ENCODE data around the gene TUBA3D. TPM values are rescaled to one million over a fixed set of nuclear protein-coding genes. Genes with fewer than 3 reads are reported as not detected.
A peak's percentile ranks its signal among the peaks of the same experiment; 100 is the strongest.
"Not testable (repeated sequence)": the region's sequence is repeated elsewhere in the genome, so short reads cannot be mapped to it uniquely, and the experiment has no call there.

Gene TUBA3D
- total RNA-seq, 1 donor from 2014 or later, result not detected

DNA sequence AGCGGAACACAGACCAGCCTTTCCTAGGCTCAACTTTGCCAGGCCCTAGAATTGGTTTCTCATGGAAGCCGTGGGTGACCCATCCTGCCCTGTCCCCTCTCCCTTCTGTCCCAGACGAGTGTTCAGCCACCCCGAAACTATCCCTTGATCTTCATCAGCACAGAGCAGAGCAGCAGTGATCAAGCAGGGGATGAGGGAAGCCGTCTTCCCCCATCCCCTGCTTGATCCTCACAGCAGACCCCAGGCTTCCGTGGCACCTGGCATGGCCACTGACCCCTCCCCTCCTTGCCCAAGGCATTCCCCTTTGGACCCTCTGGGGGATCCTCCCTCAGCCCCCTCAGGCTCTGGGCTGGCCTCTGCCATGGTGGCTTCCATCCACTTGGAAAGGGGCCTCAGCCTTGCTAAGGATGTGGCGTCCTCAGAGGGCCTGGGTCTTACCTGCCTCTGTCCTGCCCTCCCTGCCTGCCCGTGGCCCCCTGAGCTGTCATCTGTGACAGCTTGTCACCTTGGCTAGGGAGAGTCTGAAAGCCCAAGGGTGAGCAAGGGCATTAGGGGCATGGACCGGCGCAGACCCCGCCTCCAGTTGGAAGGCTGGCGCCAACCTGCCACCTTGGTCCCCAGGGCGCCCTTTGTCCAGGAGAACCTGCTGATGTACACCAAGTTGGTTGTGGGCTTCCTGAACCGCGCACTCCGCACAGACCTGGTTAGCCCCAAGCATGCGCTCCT is 41.4 kb downstream of the TUBA3D start:
- Histone ChIP-seq H3K27ac (no peak overlapping the region), H3K36me3 (peaks cover 7% of the 10 kb centered on the region), H3K4me1 (no peaks in the 10 kb centered on the region), H3K4me3 (no peak overlapping the region), H3K27me3 (no peaks in the 10 kb centered on the region), H3K9me3 (no peaks in the 10 kb centered on the region)
- DNase-seq (peak; percentile 54), ATAC-seq (no peak)
- intact Hi-C loops (cut with DNase I), result no loop called here
- TF ChIP-seq, protein P1, sequence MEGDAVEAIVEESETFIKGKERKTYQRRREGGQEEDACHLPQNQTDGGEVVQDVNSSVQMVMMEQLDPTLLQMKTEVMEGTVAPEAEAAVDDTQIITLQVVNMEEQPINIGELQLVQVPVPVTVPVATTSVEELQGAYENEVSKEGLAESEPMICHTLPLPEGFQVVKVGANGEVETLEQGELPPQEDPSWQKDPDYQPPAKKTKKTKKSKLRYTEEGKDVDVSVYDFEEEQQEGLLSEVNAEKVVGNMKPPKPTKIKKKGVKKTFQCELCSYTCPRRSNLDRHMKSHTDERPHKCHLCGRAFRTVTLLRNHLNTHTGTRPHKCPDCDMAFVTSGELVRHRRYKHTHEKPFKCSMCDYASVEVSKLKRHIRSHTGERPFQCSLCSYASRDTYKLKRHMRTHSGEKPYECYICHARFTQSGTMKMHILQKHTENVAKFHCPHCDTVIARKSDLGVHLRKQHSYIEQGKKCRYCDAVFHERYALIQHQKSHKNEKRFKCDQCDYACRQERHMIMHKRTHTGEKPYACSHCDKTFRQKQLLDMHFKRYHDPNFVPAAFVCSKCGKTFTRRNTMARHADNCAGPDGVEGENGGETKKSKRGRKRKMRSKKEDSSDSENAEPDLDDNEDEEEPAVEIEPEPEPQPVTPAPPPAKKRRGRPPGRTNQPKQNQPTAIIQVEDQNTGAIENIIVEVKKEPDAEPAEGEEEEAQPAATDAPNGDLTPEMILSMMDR (IDR thresholded peaks at IDR 0.05), result no peak

DNA sequence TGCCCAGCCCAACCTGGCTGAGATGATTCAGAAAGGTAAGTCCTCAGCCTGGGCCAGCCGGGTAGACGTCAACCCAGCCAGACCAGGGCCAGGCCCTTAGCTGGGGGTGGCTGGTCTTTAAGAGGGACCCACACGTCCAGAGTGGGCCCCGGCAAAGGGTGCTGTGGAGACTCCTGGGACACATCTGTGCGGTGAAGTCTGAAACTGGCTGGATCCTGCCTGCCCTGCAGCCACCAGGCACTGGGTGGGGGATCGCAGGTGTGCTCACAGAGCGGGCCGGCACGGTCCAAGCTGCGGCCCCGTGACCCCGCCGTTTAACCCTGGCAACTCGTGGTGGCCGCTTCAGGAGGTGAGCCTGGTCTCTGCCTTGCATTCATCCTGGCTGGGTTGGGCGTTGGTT is 41.9 kb downstream of the TUBA3D start:
- intact Hi-C loops (cut with DNase I); H3K4me1 ChIP-seq; H3K27ac ChIP-seq: not testable (repeated sequence)

DNA sequence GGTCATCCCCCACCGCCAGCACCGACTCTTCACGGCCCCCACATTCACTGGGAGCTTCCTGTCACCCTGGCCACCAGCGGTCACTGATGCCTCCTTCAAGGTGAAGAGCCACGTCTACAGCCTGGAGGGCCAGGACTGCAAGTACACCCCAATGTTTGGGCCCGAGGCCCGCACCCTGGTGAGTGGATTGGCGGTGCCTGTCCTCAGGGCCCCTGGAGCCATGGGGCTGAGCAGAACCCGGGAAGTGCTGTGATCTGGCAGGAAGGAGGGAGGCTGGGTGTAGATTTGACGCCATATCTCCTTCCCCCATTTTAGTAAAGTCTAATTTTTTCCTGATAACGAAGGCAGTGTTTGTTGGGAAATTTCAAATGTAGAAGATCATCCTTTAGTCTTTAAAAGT is 42.6 kb downstream of the TUBA3D start:
- H3K9me3 ChIP-seq; H3K4me3 ChIP-seq; ATAC-seq; intact Hi-C loops (cut with DNase I); H3K36me3 ChIP-seq; H3K27ac ChIP-seq; H3K4me1 ChIP-seq; H3K27me3 ChIP-seq: not testable (repeated sequence)
- peak; percentile 52 for DNase-seq

More for the DNA sequence above, 41.9 kb downstream of the TUBA3D start:
- DNase-seq, result peak; percentile 50
- H3K9me3 ChIP-seq, ATAC-seq, H3K36me3 ChIP-seq, H3K4me3 ChIP-seq, H3K27me3 ChIP-seq: not testable (repeated sequence)

DNA sequence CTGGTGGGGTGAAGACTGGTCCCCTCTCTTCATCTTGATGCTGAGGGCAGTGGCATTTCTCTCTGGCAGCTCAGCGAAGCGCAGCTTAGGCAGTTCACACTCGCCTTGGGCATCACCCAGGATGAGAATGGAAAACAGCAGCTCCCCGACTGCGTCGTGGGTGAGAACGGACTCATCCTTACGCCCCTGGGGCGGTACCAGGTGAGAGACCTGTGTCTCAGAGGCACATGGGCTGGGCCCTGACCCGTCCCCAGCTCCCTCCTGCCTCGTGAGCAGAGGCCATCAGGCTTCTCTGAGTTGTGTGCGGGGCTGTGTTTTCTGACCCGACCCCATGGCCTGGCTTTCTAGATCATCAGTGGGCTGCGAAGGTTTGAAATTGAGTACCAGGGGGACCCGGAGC is 43.5 kb downstream of the TUBA3D start:
- Histone ChIP-seq H3K27ac (no peak overlapping the region), H3K27me3 (no peaks in the 10 kb centered on the region), H3K4me1 (no peaks in the 10 kb centered on the region), H3K4me3 (no peak overlapping the region), H3K36me3 (peaks cover 7% of the 10 kb centered on the region), H3K9me3 (no peaks in the 10 kb centered on the region)
- ATAC-seq, result no peak
- peak; percentile 48 for DNase-seq
- intact Hi-C loops (cut with DNase I), result no loop called here
- TF ChIP-seq, protein P1 (IDR thresholded peaks at IDR 0.05), result no peak

DNA sequence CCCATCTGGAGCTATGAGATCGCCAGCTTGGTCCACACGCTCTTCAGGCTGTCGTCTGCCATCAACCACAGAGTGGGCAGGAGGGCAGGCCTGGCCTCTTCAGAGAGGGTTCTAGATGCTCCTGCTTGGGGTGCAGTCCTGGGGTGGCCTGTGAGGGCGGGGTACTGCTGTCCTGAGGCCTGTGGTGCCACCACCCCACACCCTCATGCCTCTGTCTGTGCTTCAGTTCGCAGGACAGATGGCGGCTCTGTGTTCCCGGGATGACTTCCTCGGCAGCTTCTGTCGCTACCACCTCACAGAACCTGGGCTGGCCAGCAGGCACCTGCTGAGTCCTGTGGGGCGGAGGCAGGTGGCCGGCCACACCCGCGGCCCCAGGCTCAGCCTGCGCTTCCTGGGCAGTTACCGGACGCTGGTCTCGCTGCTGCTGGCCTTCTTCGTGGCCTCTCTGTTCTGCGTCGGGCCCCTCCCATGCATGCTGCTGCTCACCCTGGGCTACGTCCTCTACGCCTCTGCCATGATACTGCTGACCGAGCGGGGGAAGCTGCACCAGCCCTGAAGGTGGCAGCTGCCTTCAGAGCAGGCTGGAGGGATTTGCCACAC is 44.1 kb downstream of the TUBA3D start:
- H3K9me3 ChIP-seq; H3K27me3 ChIP-seq; intact Hi-C loops (cut with DNase I); H3K4me1 ChIP-seq; H3K4me3 ChIP-seq; H3K36me3 ChIP-seq; ATAC-seq; H3K27ac ChIP-seq: not testable (repeated sequence)
- DNase-seq, result peak; percentile 40

DNA sequence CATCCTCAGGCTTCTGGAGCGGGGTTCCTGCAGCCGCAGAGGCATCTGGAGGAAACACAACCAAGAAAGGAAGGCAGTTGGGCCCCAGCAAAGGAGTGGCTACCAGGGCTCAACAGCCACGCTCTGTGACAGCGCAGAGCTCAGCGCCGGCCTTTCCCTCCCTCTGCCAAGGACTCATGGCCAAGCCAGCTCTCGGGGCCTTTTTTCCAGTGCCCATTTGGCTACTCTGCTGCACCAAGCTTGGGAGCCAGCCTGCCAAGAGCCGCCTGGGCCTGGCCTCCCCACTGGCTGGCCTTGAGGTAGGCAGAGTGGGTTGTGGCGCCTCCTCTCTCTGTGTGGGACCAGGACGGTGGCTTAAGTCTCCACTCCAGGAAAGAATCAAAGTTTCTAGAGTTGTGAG is 44.6 kb downstream of the TUBA3D start:
- TF ChIP-seq, protein P1 (IDR thresholded peaks at IDR 0.05), result no peak
- no peak for ATAC-seq
- H3K36me3 ChIP-seq, result peaks cover 7% of the 10 kb centered on the region

DNA sequence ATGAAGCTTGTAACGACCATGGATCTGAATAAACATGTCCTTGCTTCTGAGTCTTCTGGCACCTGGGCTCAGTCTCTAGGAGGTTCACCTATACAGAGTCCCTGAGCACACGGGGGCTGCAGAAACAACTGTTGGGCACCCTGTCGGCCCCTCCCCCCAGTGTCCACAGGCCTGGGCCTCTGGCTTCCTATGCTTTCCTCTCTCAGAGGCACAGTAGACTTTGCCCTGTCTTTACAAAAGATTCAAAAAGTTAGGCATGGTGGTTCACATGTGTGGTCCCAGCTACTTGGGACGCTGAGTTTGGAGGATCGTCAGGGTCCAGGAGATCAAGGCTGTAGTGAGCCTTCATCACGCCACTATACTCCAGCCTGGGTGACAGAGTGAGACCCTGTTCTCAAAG is 45.6 kb downstream of the TUBA3D start:
- intact Hi-C loops (cut with DNase I), result not testable (repeated sequence)

More for the DNA sequence above, 44.6 kb downstream of the TUBA3D start:
- no peaks in the 10 kb centered on the region for H3K4me1 ChIP-seq
- H3K27me3 ChIP-seq, result no peaks in the 10 kb centered on the region
- no peak overlapping the region for H3K4me3 ChIP-seq
- intact Hi-C loops (cut with DNase I), result no loop called here
- H3K9me3 ChIP-seq, result no peaks in the 10 kb centered on the region
- peak; percentile 57 for DNase-seq
- H3K27ac ChIP-seq, result no peak overlapping the region

More for the DNA sequence above, 45.6 kb downstream of the TUBA3D start:
- not testable (repeated sequence) for H3K4me1 ChIP-seq, ATAC-seq, H3K36me3 ChIP-seq, H3K9me3 ChIP-seq, H3K4me3 ChIP-seq, H3K27me3 ChIP-seq, H3K27ac ChIP-seq, DNase-seq

Measured in upper lobe of right lung (tissue), 1 donor.